ENCODE results near the gene RALB.
A peak's percentile ranks its signal among the peaks of the same experiment; 100 is the strongest.

Gene RALB

DNA sequence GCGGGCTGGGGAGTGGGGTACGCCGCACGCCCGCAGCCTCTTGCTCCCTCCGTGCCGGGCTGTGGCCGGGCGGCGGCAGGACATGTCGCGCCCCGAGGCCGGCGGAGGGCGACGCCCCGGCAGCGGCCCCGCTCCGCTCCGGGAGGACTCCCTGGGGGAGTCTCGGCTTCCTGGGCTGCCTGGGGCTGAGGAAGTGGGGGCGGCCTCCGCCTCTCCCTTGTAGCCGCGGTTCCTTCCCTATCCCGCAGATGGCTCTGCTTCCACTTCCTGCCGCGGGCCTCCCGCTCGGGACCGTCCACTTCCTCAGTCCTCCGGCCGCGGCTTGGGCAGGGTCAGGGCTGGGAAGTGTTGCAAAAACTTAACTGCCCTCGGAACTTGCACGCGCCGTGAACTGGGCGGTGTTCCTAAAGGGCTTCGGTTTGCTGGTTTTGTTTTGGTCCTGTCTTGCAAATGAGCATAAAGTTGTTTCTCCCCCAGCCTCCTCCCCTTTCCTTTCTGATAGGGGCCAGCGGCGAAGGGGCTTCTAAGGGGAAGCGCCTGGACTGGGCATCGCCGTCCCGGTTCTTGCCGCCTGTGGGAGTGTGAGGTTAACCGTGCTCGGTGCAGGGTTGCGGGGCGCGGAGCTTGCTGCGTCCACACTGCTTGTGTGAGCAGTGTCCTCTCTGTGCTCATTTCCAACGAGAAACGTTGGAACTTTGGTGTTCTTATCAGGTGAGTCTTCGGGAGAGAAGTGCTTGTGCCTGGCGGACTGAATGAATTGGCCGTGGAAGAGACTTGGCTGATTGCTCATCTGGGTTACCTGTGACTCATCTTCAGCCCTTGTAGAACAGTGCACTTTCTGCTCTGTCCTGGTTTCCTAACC is 600 bp downstream of the RALB start:
- peak; percentile 82 for DNase-seq (ENCODE audit: low spot score)
- peak overlapping the region; percentile 92 for H3K27ac ChIP-seq
- TF ChIP-seq, protein P1, sequence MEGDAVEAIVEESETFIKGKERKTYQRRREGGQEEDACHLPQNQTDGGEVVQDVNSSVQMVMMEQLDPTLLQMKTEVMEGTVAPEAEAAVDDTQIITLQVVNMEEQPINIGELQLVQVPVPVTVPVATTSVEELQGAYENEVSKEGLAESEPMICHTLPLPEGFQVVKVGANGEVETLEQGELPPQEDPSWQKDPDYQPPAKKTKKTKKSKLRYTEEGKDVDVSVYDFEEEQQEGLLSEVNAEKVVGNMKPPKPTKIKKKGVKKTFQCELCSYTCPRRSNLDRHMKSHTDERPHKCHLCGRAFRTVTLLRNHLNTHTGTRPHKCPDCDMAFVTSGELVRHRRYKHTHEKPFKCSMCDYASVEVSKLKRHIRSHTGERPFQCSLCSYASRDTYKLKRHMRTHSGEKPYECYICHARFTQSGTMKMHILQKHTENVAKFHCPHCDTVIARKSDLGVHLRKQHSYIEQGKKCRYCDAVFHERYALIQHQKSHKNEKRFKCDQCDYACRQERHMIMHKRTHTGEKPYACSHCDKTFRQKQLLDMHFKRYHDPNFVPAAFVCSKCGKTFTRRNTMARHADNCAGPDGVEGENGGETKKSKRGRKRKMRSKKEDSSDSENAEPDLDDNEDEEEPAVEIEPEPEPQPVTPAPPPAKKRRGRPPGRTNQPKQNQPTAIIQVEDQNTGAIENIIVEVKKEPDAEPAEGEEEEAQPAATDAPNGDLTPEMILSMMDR (conservative IDR thresholded peaks at IDR 0.05; ENCODE audit: low read depth), result peak; percentile 25; the same call in 1 of the 2 replicates
- CTCF ChIA-PET, result interaction anchor here (0.7 to 1.2 kb wide), 4 partner anchors 60 to 1267 kb away, joined by 3 to 5 read pairs (median 4); no protein-coding TSS in a partner anchor
- POLR2A ChIA-PET (ENCODE audit: low non-redundant PET), result interaction anchor here (0.6 to 1.4 kb wide), 3 partner anchors 11 to 13 kb away, joined by 3 to 8 read pairs (median 3); no protein-coding TSS in a partner anchor

DNA sequence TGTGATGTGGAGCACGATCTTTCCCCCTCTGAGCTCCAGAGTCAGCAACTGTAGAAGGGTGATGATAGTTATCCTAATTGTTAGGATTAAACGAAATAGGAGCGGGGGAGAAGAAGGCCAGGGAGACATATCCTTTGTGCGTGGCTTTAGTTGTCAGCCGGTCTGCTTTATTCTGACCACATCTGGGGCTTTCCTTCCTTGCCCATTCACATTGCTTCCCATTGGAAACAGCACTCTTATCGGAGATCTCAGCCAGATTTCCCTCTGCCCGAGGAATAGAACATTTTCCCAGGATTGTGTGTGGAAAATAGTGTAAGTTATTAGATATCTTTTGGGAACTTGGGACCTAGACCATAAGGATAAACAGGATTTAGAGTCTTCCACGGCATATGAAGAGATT is 1.5 kb downstream of the RALB start:
- peak overlapping the region; percentile 92; the same call in 1 of the 2 replicates for H3K27ac ChIP-seq
- ChIA-PET POLR2A (ENCODE audit: low non-redundant PET) (no interaction called here), CTCF (interaction anchor here (0.7 to 1.2 kb wide), 2 partner anchors 59 to 717 kb away, joined by 3 to 4 read pairs; no protein-coding TSS in a partner anchor)
- TF ChIP-seq, protein P1 (conservative IDR thresholded peaks at IDR 0.05; ENCODE audit: low read depth), result no peak
- no peak for DNase-seq (ENCODE audit: low spot score)

DNA sequence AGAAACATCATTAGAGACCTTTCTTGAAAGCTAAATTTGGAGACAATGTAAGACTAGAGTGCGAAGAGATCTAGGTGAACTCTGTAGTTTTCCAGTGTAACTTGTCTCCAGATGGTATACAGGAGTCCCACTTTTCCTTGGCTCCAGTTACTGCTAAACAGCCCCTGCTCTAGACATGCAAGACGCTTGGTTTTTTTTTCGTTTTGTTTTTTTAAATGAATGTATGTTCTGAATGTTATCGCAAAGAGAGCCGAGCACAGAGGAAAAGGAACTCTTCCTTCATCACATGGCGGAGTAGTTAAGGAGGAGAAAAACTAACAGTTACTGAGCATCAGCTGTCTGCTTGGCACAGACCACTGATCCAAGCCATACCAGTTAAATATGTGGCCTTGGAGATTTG is 2.4 kb downstream of the RALB start:
- POLR2A ChIA-PET (ENCODE audit: low non-redundant PET), result no interaction called here
- CTCF ChIA-PET, result interaction anchor here (1.5 kb wide), 1 partner anchor 58 kb away, joined by 7 read pairs; no protein-coding TSS in a partner anchor
- TF ChIP-seq, protein P1 (conservative IDR thresholded peaks at IDR 0.05; ENCODE audit: low read depth), result no peak
- no peak for DNase-seq (ENCODE audit: low spot score)
- H3K27ac ChIP-seq, result no peak overlapping the region

DNA sequence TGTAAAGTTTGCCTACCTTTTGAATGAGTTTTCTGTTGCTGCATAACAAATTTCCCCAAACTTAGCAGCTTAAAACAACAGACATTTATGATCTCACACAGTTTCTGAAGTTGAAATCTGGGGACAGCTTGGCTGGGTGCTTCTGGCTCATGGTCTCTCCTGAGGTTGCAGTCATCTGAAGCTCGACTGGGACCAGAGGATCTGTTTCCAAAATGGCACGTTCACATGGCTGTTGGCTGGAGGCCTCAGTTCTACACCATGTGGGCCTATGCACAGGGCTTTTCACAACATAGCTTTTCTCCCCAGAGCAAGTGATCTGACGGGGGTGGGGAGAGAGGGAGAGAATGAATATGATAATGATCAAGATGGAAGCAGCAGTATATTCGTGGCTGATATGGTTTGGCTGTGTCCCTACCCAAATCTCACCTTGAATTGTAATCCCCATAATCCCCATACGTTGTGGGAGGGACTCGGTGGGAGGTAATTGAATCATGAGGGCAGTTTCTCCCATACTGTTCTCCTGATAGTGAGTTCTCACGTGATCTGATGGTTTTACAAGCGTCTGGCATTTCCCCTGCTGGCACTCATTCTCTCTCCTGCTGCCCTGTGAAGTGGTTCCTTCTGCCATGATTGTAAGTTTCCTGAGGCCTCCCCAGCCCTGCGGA is 3.5 kb downstream of the RALB start:
- ChIA-PET POLR2A (ENCODE audit: low non-redundant PET) (no interaction called here), CTCF (interaction anchor here (0.5 to 1.5 kb wide), 3 partner anchors 18 to 57 kb away, joined by 3 to 7 read pairs (median 6); no protein-coding TSS in a partner anchor)
- TF ChIP-seq, protein P1 (conservative IDR thresholded peaks at IDR 0.05; ENCODE audit: low read depth), result no peak
- no peak overlapping the region for H3K27ac ChIP-seq
- no peak for DNase-seq (ENCODE audit: low spot score)

DNA sequence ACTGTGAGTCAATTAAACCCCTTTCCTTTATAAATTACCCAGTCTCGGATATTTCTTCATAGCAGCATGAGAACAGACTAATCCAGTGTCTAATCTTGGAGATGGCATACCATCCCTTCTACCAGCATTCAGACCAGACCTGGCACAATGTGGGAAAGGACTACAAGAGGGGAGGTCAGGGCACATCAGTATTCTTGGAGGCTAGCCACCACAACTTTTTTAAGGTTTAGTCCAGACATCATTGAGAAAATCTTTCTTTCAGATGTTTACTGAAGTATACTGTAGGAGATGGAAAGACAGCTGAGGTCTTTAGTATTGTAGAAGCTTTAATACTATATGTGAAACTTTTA is 4.0 kb downstream of the RALB start:
- H3K27ac ChIP-seq, result no peak overlapping the region
- ChIA-PET CTCF (interaction anchor here (0.6 to 0.7 kb wide), 2 partner anchors 17 to 32 kb away, joined by 3 to 6 read pairs; no protein-coding TSS in a partner anchor), POLR2A (ENCODE audit: low non-redundant PET) (no interaction called here)
- TF ChIP-seq, protein P1 (conservative IDR thresholded peaks at IDR 0.05; ENCODE audit: low read depth), result no peak
- DNase-seq (ENCODE audit: low spot score), result no peak

DNA sequence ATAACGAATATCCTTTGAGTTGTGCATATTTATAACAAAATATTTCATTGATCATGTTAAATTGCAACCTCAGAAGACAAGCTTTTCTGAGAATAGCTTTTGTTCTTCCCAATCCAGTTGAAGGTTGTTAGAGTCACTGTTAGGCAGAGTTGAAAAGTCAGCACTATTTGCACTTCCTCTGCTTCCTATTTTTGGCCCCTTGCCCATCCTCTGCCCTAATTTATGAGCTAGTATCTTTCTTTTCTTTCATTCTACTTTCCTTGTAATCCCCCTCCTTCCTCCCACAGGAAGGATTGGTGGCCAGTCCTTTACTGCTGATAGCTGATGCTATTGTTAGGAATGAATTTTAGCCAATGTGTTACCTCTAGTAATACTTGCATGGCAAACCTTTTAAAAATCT is 4.9 kb downstream of the RALB start:
- POLR2A ChIA-PET (ENCODE audit: low non-redundant PET), result no interaction called here
- DNase-seq (ENCODE audit: low spot score), result no peak
- TF ChIP-seq, protein P1 (conservative IDR thresholded peaks at IDR 0.05; ENCODE audit: low read depth), result no peak
- no peak overlapping the region for H3K27ac ChIP-seq
- CTCF ChIA-PET, result no interaction called here

Measured in RWPE1 (cell line).